Ishikawa (cell line): ENCODE data around the gene DENND5B.

Experiments
- MAX ChIP-seq: IDR thresholded peaks from 2 replicates; pipeline ENCODE4 v1.6.1; 2012
- RAD21 ChIP-seq: IDR thresholded peaks from 2 replicates; pipeline ENCODE4 v1.6.1; 2012; ENCODE audit warnings: low read depth
- ZBTB7A ChIP-seq: IDR thresholded peaks from 2 replicates; pipeline ENCODE4 v1.6.1; 2012; ENCODE audit warnings: low read depth

GRCh38 chr12:31466768-31467167, 124.2 kb downstream of the DENND5B start:
- TF ChIP-seq MAX (no peak), RAD21 (no peak), ZBTB7A (no peak)
